Stimulated activated CD4-positive, alpha-beta T cell treated with anti-CD3 and anti-CD28 coated beads, TNF-alpha, amount 100 ng/mL, for 1 hour (primary cell): Measurements from ENCODE around the gene PAQR6.
"Not testable (repeated sequence)": the region's sequence is repeated elsewhere in the genome, so short reads cannot be mapped to it uniquely, and the experiment has no call there.

Experiments
- DNase-seq, 3 donors: peaks; one replicate each; pipeline ENCODE4 v3.0.0-alpha.2; 2020; ENCODE audit warnings: low read depth in 3 of 3, low spot score in 1 of 3

The PAQR6 gene

DNA sequence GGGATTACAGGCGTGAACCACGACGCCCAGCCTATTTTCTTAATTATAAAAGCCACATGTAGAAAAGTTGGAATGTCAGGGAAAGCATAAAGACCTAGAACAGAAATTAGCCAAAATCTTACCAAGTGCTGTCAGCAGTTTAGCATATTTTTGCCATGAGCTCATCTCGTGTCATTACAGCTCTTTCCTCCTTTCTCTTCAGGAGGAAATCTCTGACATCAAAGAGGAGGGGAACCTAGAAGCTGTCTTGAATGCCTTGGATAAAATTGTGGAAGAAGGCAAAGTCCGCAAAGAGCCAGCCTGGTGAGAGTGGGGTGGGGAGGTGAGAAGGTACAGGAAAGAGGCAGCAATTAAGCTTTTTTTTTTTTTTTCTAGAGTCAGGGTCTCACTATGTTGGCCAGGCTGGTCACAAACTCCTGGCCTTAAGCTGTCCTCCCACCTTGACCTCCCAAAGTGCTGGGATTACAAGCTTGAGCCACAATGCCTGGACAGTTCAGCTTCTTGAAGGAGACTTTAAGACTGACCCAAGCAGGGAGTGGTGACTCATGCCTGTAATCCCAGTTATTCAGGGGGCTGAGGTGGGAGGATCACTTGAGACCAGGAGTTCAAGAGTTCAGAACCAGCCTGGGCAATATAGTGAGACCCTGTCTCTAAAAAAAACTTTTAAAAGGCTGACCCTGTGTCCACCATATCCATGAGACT, 14.3 kb downstream of the PAQR6 start:
- no peak for DNase-seq

DNA sequence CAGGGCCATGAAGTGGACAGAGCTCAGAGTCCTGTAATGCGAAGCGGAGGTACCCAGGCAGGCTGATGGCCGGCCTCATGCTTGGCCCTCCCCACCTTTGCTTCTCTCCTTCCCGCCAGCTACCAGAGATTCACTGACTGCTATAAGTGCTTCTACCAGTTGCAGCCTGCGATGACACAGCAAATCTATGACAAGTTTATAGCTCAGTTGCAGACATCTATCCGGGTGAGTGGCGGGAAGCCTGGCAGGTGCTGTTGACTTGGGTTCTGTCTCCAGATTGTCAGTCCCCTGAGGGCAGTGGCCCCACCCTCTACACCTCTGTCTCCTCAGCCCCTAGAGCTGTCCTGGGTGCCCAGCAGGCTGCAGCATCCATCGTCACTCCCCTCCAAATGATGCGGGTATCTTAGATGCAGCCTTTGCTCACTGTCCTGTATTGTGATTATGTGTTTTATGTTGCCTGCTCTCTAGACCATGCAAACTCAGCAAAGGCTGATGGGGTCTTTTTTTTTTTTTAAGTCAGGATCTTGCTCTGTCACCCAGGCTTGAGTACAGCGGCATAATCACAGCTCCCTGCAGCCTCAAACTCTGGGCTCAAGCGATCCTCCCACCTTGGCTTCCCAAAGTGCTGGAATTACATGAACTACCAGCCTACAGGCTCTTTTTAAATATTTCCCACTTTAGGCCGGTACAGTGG, 15.5 kb downstream of the PAQR6 start:
- no peak for DNase-seq

DNA sequence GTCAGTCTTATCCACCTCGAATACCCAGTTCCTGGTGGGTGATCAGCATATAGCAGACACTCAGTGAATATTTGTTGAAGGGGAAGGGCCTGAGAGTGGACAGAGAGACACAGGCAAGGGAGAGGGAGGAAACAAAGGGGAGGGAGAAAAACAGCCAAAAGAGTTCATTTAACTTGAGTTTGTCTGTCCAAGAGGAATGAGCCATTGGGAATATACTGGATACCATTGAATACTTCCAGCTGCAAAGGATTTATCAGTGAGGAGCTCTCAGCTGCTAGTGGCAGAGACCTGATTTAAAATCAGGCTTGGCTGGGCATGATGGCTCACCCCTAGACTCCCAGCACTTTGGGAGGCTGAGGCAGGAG, 17.4 kb downstream of the PAQR6 start:
- DNase-seq = no peak

DNA sequence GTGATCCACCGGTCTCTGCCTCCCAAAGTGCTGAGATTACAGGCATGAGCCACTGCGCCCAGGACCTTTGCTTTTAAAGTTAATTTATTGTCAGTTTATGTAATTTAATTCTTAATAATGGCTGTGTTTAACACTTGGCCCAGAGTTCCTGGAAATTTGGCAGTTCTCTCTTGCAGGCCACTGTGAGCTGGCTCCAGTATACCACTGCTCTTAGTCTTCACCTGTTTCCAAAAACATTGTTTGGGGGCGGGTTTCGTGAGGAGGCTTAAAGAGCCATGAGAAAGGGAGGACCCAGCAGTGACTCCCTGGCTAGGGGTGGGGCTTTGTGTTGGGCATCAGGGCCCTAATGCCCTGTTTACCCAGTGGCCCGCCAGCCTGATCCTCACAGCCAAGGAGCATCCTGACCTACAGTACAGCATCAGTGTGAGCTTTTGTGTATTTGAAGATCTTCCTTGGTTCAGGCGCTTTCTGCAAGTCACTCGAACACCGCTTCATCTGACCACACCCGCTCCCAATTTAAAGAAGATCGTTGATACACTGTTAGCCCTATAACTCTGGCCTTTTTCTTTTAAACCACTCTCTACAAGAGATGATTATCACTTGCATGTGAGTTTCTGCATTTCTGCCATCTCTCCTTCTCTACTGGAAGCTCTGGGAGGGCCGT, 17.9 kb downstream of the PAQR6 start:
- DNase-seq = no peak

DNA sequence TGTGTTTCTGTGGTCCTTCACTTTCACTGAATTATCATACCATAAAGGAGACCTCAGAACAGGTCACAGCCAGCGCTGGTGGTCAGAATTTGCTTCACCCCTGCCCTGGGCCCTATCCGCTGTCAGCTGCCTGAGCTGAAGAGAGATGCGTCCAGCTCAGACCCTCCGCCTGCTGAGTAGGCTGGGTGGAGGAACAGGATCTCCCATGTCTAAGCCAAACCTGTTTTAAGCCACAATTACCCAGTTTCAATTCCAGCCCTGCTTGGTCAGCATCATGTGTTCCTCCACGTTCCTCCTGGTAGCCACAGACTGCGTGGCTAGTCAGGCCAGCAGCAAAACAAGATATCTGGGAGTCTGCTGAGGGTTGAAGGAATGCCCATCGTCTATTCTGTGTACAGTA, 19.4 kb downstream of the PAQR6 start:
- DNase-seq = no peak

DNA sequence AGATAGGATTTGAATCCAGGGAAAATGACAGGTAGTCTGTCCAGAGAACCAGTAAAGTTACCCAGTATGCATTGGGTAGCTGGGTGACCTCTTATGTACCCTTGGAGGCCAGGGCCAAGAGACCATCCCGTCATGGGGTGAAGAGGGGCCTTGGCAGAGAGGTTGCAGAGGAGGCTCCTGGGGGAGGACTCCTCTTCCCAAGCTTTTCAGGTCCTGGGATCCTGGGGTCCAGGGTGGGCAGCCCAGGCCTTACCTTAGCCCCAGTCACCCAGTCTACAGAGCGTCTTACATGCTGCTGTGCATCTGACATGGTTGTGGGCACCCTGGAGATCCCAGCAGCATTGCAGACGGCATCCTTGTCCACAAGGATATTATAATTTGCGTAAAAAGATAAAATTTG, 21.1 kb downstream of the PAQR6 start:
- no peak for DNase-seq

DNA sequence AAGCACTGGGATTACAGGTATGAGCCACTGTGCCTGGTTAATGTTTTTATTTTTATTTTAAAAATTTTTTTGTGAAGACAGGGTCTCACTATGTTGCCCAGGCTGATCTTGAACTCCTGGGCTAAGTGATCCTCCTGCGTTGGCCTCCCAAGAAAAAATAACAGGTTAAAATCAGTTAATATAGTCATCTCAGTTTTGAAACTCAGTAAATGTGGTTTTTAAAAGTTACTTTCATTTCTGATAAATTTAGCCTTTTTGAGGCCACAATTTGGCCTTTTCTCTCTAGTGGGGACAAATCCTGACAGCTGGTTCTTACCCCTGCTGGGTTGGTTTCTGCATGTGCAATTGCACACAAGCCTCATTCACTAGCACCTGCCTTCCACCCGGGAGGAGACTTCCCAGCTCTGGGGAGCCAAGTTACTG, 21.7 kb downstream of the PAQR6 start:
- no peak for DNase-seq

DNA sequence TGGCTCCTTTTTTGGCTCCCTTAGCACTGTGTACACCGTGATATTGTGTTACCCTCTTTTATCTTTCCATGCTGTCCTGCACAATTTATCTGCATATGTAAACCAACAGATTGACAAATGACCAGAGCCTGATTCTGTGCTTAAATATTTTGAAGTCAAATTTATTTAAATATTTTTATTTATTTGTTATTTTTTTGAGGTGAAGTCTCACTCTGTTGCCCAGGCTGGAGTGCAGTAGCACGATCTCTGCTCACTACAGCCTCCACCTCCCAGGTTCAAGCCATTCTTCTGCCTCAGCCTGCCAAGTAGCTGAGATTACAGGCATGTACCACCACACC, 22.2 kb downstream of the PAQR6 start:
- DNase-seq = no peak

DNA sequence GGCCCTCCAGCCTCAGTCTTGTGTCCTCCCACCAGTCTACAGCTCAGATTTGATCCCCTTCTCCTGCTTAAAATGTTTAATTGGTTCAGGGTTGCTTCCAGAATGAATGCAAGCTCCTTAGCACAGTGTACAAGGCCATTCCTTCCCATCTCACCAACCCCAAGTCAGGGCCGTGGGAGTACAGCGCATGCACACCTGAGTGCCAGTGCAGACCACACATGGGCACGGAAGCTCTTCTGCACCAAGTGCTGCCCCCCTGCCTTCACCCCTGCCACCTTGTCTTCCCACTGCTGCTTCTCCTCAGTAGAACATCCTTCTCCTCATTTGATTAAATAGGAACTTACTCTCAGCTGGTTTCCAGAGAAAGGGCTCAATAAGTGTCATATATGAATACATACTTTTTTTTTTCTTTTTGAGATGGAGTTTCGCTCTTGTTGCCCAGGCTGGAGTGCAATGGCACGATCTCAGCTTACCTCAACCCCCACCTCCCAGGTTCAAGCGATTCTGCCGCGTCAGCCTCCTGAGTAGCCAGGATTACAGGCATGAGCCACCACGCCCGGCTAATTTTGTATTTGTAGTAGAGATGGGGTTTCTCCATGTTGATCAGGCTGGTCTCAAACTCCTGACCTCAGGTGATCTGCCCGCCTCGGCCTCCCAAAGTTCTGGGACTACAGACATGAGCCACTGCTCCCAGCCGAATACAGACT, 25.7 kb downstream of the PAQR6 start:
- no peak for DNase-seq

DNA sequence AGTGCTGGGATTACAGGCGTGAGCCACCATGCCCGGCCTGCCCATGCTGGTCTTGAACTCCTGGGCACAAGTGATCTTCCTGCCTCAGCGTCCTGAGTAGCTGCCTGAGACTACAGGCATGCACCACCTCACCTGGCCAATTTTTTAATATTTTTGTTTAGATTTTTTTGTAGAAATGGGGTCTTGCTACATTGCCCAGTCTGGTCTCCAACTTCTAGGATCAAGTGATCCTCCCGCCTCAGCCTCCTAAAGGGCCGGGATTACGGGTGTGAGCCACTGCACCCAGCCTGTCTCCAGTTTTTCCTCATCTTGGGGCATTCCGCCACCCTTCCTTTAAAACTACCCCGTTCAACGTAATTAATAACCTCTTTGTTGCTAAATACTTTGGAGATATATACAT, 27.6 kb downstream of the PAQR6 start:
- DNase-seq = no peak

DNA sequence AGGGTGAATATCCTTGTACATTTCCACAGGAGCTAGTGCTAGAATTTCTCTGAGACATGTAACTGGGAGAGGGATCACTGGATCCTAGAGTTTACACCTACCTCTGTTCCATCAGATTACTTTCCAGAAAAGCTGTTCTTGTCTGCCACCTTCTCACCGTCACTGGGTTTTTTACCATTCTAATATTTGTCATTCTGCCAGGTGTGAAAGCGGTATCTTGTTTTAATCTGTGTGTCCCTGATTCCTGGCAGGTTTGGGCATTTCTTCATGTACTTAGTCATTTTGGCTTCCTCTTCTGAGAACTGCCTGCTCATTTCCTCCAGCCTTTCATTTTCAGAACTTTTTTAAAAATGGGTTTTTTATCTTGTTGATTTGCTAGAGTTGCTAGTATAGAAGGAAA, 30.0 kb downstream of the PAQR6 start:
- DNase-seq = no peak

DNA sequence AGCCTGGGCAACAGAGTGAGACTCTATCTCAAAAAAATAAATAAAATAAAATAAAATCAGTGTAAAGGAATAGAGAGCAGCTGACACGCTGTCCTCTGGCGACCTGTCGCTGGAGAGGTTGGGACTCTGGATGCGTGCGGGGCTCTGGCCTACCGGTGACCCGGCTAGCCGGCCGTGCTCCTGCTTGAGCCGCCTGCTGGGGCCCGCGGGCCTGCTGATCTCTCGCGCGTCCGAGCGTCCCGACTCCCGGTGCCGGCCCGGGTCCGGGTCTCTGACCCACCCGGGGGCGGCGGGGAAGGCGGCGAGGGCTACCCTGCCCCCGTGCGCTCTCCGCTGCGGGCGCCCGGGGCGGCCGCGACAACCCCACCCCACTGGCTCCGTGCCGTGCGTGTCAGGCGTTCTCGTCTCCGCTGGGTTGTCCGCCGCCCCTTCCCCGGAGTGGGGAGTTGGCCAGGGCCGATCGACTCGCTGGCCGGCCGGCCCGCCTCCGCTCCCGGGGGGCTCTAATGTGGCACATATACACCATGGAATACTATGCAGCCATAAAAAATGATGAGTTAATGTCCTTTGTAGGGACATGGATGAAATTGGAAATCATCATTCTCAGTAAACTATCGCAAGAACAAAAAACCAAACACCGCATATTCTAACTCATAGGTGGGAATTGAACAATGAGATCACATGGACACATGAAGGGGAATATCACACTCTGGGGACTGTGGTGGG, 31.3 kb downstream of the PAQR6 start:
- DNase-seq = not testable (repeated sequence)

DNA sequence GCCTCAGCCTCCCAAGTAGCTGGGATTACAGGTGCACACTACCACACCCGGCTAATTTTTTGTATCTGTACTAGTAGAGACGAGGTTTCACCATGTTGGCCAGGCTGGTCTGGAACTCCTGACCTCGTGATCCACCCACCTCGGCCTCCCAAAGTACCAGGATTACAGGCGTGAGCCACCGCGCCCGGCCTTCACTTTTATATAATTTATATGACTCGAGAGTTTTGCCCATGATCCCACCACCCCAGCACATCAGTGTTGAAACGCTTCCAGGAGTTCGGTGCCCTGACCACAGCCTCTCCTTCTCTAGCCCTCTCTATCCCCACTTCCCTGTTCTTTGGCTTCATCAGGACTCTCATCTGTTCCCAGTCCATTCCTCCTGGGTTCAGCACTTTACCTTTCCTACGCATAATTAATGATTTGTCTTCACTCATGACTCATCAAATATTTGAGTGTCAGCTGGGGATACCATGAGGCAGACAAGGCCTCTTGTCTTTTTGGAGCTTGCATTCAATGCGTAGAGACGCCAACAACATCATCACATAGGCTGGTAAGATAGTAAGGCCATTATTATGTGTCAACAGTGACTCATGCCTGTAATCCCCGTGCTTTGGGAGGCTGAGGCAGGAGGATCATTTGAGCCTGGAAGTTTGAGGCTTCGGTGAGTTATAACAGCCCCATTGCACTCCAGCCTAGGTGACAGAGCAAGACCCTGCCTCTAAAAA, 33.7 kb downstream of the PAQR6 start:
- DNase-seq = no peak

DNA sequence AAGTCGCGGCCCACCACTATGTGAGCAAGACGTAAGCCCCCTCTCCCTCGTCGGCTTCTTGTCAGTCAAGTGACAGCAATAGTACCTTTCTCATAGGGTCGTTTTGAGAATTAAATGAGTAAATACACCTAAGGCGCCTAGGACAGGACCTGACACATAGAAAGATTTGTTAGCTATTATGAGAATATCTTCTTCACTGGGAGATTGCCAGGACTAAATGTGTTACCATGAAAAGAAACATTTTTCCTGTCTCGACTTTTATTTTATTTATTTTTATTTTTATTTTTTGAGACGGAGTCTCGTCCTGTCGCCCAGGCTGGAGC, 34.3 kb downstream of the PAQR6 start:
- DNase-seq = no peak

DNA sequence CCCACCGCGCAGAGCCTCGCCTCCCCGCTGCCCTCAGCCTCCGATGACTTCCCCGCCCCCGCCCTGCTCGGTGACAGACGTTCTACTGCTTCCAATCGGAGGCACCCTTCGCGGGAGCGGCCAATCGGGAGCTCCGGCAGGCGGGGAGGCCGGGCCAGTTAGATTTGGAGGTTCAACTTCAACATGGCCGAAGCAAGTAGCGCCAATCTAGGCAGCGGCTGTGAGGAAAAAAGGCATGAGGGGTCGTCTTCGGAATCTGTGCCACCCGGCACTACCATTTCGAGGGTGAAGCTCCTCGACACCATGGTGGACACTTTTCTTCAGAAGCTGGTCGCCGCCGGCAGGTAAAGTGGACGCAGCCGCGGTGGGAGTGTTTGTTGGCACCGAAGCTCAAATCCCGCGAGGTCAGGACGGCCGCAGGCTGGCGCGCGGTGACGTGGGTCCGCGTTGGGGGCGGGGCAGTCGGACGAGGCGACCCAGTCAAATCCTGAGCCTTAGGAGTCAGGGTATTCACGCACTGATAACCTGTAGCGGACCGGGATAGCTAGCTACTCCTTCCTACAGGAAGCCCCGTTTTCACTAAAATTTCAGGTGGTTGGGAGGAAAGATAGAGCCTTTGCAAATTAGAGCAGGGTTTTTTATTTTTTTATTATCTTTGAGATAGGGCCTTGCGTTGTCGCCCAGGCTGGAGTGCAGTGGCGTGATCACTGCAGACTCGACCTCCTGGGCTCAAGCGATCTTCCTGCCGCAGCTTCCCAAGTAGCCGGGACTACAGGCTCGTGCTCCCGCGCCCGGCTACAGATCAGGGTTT, 34.8 kb downstream of the PAQR6 start, which contains the start of gene PMF1:
TSS of gene PMF1 (plus strand) at position 175 of the 811 bp plus-strand sequence. CDS start at position 184, 9 bp downstream.
- peak; percentile 84 to 92 (median 88) for DNase-seq

DNA sequence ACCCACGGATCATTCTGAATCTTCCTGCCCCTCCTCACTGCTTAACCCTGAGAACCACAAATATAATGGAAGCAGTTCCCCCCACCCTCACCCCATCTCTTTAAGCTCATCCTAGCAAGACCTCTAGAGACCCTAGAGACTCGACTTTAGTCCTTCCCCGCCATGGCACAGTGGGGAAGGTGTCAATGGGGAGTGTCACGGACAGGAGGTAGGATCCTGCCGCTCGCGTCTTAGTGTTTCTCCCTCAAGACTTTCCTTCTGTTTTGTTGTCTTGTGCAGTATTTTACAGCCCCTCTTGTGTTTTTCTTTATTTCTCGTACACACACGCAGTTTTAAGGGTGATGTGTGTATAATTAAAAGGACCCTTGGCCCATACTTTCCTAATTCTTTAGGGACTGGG, 35.7 kb downstream of the PAQR6 start:
- DNase-seq = no peak

DNA sequence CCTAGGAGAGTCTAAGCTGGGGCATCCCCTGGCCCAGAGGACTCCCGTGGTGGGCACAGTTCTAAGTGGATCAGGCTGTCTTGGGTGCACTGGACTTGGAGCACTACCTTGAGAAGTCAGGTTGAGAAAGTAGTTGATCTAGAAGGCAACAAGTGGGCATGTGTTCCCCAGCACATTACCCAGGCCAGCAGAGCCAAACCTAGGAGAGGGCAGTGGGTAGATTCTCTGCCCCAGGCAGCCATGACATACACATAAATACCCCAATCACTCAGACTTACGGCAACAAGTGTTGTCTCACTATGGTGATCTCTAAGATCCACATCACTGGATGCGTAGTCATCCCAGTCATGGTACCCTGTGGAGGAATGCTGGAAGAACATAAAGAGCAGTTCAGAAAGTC, 36.6 kb downstream of the PAQR6 start:
- DNase-seq = no peak

DNA sequence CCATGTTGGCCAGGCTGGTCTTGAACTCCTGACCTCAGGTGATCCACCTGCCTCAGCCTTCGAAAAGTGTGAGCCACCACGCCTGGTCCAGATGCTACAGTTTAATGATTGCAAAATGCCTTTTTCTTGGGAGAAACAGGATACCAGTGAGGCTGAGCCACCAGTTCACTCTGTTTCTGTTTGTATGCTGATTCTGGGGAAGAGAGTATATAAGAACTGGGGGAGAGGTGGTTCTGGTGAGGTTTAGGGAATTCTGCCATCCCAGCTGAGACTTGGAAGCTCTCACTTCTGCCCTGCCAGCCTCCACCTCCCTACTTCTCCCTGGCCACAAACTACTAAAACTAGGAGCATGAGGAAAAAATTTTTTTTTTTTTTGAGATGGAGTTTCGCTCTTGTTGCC, 43.2 kb downstream of the PAQR6 start:
- no peak for DNase-seq

DNA sequence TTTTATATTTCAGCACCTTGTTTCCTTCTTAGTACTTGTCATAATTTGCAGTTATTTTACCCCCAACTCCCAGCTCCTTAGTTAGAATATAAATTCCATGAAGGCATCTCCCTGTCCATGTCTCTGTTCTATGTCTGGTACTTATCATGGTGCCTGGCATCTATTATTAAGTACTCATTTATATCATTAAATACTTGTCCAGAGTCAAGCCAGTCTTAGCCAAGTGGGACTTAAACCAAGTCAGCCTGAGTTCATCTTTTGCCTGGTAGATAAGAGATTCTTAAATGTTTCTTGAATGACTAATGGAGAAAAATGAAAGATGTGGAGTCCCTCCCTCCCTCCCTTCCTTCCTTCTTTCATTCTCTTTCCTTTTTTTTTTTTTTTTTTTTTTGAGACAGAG, 44.5 kb downstream of the PAQR6 start:
- no peak for DNase-seq

DNA sequence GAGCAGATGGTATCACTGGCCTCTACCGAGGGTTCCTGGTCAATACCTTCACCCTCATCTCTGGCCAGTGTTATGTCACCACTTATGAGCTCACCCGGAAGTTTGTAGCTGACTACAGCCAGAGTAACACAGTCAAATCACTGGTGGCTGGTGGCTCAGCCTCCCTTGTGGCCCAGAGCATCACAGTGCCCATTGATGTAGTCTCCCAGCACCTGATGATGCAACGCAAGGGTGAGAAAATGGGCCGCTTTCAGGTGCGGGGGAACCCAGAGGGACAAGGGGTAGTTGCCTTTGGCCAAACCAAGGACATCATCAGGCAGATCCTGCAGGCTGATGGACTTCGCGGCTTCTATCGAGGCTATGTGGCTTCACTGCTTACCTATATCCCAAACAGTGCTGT, 47.8 kb downstream of the PAQR6 start:
- DNase-seq = no peak
